ENCODE measurements around the gene SPTB.

SPTB gene

GRCh38 chr14:64784006-64784405 is 95.7 kb downstream of the SPTB start:
- DNase-seq = no peak

GRCh38 chr14:64782196-64782595 is 97.5 kb downstream of the SPTB start:
- DNase-seq = no peak

GRCh38 chr14:64779472-64779871 is 100.2 kb downstream of the SPTB start:
- DNase-seq = no peak

- DNase-seq = no peak
These were observed 101.5 kb downstream of the SPTB start for GRCh38 chr14:64778104-64778754.

GRCh38 chr14:64777461-64777860 is 102.2 kb downstream of the SPTB start:
- DNase-seq = no peak

GRCh38 chr14:64775081-64775777 is 104.5 kb downstream of the SPTB start:
- DNase-seq = no peak

- no peak for DNase-seq
These were observed 105.4 kb downstream of the SPTB start for GRCh38 chr14:64774272-64774671.

- no peak for DNase-seq
These were observed 106.1 kb downstream of the SPTB start for GRCh38 chr14:64773577-64773976.

- no peak for DNase-seq
These were observed 106.7 kb downstream of the SPTB start for GRCh38 chr14:64773046-64773445.

- DNase-seq = no peak
These were observed 107.2 kb downstream of the SPTB start for GRCh38 chr14:64772397-64772950.

- no peak for DNase-seq
These were observed 108.5 kb downstream of the SPTB start for GRCh38 chr14:64771161-64771560.

GRCh38 chr14:64770751-64771150 is 109.0 kb downstream of the SPTB start:
- no peak for DNase-seq

- no peak for DNase-seq
These were observed 110.3 kb downstream of the SPTB start for GRCh38 chr14:64769096-64770020.

- DNase-seq = no peak
These were observed 111.2 kb downstream of the SPTB start for GRCh38 chr14:64768401-64769095.

- DNase-seq = no peak
These were observed 112.3 kb downstream of the SPTB start for GRCh38 chr14:64767215-64767964.

- DNase-seq = peak; percentile 43
These were observed 113.1 kb downstream of the SPTB start for GRCh38 chr14:64766430-64767151.

- no peak for DNase-seq
These were observed 113.9 kb downstream of the SPTB start for GRCh38 chr14:64765740-64766302.

- DNase-seq = peak; percentile 51
These were observed 114.8 kb downstream of the SPTB start for GRCh38 chr14:64764641-64765520.

- no peak for DNase-seq
These were observed 115.7 kb downstream of the SPTB start for GRCh38 chr14:64763801-64764621.
